ENCODE results near the gene NFIC.

DNA sequence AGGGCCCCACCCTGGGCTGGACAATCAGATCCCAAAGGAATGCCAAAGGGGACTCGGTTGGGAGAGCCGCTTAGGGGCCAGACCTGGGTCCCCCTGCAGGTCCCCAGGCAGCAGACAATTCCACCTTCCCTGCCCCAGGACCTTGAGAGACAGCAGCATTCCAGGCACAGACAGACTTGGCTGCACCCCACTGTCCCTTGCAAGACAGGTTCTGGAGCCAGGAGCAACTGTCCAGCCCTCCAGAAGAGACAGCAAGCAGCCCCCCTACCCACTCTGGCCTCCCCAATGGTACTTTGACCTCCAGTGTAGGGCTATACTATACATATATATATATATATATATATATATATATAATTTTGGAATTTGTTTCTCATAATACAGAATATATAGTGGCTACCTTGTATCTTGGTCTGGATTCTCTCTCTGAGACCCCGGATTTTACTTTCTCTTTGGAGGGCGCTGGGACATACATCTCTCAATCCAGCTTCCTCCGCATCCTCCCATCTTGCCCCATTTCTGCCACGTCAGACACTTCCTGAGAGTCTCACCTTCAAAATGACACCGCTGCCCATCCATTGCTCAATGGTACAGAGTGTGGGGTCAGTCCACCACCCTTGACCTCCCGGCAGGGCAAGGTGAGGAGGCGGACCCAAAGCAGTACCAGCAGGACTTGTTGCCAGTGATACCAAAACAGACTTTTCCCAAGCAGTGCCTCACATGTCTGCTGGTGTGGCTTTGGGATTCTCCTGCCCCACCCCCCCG, 101.2 kb downstream of the NFIC start:
- TF ChIP-seq, protein P1, sequence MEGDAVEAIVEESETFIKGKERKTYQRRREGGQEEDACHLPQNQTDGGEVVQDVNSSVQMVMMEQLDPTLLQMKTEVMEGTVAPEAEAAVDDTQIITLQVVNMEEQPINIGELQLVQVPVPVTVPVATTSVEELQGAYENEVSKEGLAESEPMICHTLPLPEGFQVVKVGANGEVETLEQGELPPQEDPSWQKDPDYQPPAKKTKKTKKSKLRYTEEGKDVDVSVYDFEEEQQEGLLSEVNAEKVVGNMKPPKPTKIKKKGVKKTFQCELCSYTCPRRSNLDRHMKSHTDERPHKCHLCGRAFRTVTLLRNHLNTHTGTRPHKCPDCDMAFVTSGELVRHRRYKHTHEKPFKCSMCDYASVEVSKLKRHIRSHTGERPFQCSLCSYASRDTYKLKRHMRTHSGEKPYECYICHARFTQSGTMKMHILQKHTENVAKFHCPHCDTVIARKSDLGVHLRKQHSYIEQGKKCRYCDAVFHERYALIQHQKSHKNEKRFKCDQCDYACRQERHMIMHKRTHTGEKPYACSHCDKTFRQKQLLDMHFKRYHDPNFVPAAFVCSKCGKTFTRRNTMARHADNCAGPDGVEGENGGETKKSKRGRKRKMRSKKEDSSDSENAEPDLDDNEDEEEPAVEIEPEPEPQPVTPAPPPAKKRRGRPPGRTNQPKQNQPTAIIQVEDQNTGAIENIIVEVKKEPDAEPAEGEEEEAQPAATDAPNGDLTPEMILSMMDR (conservative IDR thresholded peaks at IDR 0.05), result no peak
- no peak for TF ChIP-seq EZH2 (IDR thresholded peaks at IDR 0.05; ENCODE audit: low read depth)
